ENCODE measurements around the gene SLC22A1. TPM values are rescaled to one million over a fixed set of nuclear protein-coding genes. Genes with fewer than 3 reads are reported as not detected.

SLC22A1 gene
- total and polyA plus RNA-seq, 2 donors (not counting 3 experiments of a cell fraction or from before 2014, with no cell fraction given), result 0.04 TPM; not detected in 1

DNA sequence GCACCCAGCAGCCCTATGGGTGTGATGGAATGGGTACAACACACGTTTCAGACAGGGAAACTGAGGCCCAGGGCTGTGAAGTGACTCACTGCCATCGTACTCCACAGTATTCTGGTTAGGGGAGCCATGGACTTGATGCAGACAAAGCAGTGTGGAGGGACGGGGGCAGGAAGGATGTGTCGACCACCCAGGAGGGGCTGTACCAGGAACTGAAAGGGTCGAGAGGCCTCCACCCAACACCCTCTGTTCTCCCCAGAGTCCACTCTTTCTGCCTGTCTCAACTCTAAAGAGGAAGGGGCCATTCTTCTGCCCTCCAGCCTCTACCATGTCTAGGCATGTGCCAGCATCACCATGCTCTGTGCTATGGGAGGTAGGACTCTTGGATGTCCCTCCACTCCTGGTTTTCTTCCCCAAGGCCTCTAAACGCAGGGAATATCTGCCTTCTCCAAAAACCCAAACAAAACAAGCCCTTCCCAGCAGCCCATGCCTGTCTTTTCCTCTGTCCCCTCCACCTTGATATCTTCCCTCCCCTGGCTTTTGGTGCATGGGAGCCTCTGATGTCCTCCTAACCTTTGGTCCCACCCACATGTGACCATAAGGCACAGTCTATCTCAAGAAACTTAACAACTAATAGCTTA is 7.4 kb downstream of the SLC22A1 start:
- Histone ChIP-seq H3K9me3 (replicated peaks; ENCODE audit: control insufficient read depth, insufficient read depth, low read length) (no peaks in the 10 kb centered on the region), H3K36me3 (ENCODE audit: control insufficient read depth in 2 of 2, extremely low read depth in 1 of 2, insufficient read depth in 2 of 2, low read length in 2 of 2) (no peaks in the 10 kb centered on the region), H3K79me2 (ENCODE audit: control insufficient read depth, insufficient read depth, low read length) (no peaks in the 10 kb centered on the region), H3K9me1 (replicated peaks; ENCODE audit: control insufficient read depth, extremely low read depth, insufficient read depth, low read length) (no peaks in the 10 kb centered on the region), H2AFZ (ENCODE audit: low read depth, low read length) (no peak overlapping the region), H3K9ac (replicated peaks; ENCODE audit: extremely low read depth, insufficient read depth, low read length) (no peak overlapping the region), H3K27ac (ENCODE audit: insufficient read depth, low read depth, low read length) (no peak overlapping the region), H3K4me1 (ENCODE audit: control insufficient read depth, extremely low read depth, insufficient read depth, low read length) (no peaks in the 10 kb centered on the region), H3K27me3 (ENCODE audit: control insufficient read depth in 2 of 2, insufficient read depth in 2 of 2, low read length in 2 of 2) (no peaks in the 10 kb centered on the region), H3K4me3 (replicated peaks in 1 of 3; ENCODE audit: insufficient read depth in 1 of 3, low read depth in 1 of 3, low read length in 3 of 3) (no peak overlapping the region), H3K4me2 (ENCODE audit: insufficient read depth, low read length) (no peak overlapping the region), H4K20me1 (replicated peaks; ENCODE audit: control insufficient read depth, extremely low read depth, insufficient read depth, low read length) (no peaks in the 10 kb centered on the region)
- DNase-seq (ENCODE audit: low read depth, low spot score), result no peak
- POLR2A ChIA-PET, result no interaction called here
- intact Hi-C loops (cut with micrococcal nuclease) (no loop called here), dilution Hi-C loops (cut with MboI; ENCODE audit: extremely low pct_ligation_motif_present, low sequenced_read_pairs) (no loop called here)
- no TSS peak for BruUV-seq (replicated peaks)
- TF ChIP-seq JUN (IDR thresholded peaks at IDR 0.05; ENCODE audit: borderline replicate concordance, insufficient read depth, insufficient read length, low read depth) (no peak), FOS (IDR thresholded peaks at IDR 0.05; ENCODE audit: borderline replicate concordance, insufficient read depth, low read length) (no peak), MYC (IDR thresholded peaks at IDR 0.05; ENCODE audit: low read depth, low read length) (no peak), POLR2A (IDR thresholded peaks at IDR 0.05; ENCODE audit: low read depth, low read length) (no peak), EZH2 (IDR thresholded peaks at IDR 0.05; ENCODE audit: borderline replicate concordance, low read depth, low read length, severe bottlenecking) (no peak), GATA2 (IDR thresholded peaks at IDR 0.05; ENCODE audit: insufficient read depth, insufficient read length, low read depth, low read length) (no peak), POLR2AphosphoS5 (IDR thresholded peaks at IDR 0.05; ENCODE audit: insufficient read depth, low read depth, low read length) (no peak)
- TF ChIP-seq, protein P1, sequence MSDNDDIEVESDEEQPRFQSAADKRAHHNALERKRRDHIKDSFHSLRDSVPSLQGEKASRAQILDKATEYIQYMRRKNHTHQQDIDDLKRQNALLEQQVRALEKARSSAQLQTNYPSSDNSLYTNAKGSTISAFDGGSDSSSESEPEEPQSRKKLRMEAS (IDR thresholded peaks at IDR 0.05; ENCODE audit: insufficient read depth, insufficient read length), result no peak
- TF ChIP-seq, protein P2, sequence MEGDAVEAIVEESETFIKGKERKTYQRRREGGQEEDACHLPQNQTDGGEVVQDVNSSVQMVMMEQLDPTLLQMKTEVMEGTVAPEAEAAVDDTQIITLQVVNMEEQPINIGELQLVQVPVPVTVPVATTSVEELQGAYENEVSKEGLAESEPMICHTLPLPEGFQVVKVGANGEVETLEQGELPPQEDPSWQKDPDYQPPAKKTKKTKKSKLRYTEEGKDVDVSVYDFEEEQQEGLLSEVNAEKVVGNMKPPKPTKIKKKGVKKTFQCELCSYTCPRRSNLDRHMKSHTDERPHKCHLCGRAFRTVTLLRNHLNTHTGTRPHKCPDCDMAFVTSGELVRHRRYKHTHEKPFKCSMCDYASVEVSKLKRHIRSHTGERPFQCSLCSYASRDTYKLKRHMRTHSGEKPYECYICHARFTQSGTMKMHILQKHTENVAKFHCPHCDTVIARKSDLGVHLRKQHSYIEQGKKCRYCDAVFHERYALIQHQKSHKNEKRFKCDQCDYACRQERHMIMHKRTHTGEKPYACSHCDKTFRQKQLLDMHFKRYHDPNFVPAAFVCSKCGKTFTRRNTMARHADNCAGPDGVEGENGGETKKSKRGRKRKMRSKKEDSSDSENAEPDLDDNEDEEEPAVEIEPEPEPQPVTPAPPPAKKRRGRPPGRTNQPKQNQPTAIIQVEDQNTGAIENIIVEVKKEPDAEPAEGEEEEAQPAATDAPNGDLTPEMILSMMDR (IDR thresholded peaks at IDR 0.05; ENCODE audit: extremely low read depth in 1 of 2, insufficient read depth in 1 of 2, low read depth in 1 of 2, low read length in 2 of 2), result no peak
- no peak for FAIRE-seq
- CTCF ChIA-PET, result no interaction called here

Data from endothelial cell of umbilical vein (primary cell).